Activated naive CD8-positive, alpha-beta T cell treated with anti-CD3 and anti-CD28 coated beads, Interleukin-2, amount 10 ng/mL, durations not matched to agents 7 days and 5 days (primary cell): ENCODE measurements around the gene BIVM. TPM values are rescaled to one million over a fixed set of nuclear protein-coding genes. Genes with fewer than 3 reads are reported as not detected.

Experiments
- ATAC-seq: fragments of 150-1000 bp; cut with Tn5 transposase; one replicate; pipeline ENCODE4 v1.10.0; 2021; ENCODE audit warnings: low read depth, moderate library complexity
- POLR2A ChIA-PET: fragments of 350-600 bp; sonication (Branson Sonifier 250); formaldehyde crosslinking; loops from one replicate; lab custom pipeline; 2021; ENCODE audit warnings: antibody characterized with exemption; lab: Charles Lee
- DNase-seq: peaks from one replicate; pipeline ENCODE4 v3.0.0; 2021
- H3K27ac Mint-ChIP-seq: one replicate; pipeline ENCODE4 v1.8.0; 2022; ENCODE audit warnings: mild to moderate bottlenecking, mixed read lengths
- H3K27me3 Mint-ChIP-seq: one replicate; pipeline ENCODE4 v1.8.0; 2022; ENCODE audit warnings: mild to moderate bottlenecking, moderate library complexity, mixed read lengths
- H3K36me3 Mint-ChIP-seq: one replicate; pipeline ENCODE4 v1.8.0; 2021; ENCODE audit warnings: mild to moderate bottlenecking, mixed read lengths
- H3K4me1 Mint-ChIP-seq: one replicate; pipeline ENCODE4 v1.8.0; 2021; ENCODE audit warnings: mixed read lengths
- H3K4me3 Mint-ChIP-seq: one replicate; pipeline ENCODE4 v1.8.0; 2022; ENCODE audit warnings: mild to moderate bottlenecking, moderate library complexity, mixed read lengths
- H3K9me3 Mint-ChIP-seq: one replicate; pipeline ENCODE4 v1.8.0; 2021; ENCODE audit warnings: mixed read lengths
- total RNA-seq, 2 experiments: library from RNA; stranded (reverse); gene quantifications; one replicate each; pipeline ENCODE4 v1.2.3, GENCODE V29; 2021

BIVM gene
- total RNA-seq, 2 experiments from 2014 or later = 19.8 to 26.2 TPM

DNA sequence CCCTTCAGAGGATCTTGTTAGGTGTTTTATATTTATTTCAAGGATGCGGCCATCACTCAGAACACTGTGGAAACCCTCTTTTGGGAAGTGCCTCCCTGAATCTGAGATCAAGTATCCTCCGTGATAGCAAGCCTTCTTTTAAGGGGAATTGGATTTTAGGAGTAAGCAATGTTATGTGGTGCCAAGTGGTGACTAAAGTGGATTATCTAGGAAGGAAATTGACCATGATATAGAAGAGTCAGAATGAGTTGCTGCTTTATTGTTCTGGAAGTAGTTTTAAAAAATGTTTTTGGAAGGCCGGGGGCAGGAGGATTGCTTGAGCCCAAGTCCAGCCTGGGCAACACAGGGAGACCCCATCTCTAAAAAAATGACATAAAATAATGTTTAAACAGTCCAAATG lies 53.6 kb downstream of the BIVM start:
- POLR2A ChIA-PET = no interaction called here
- no peak for DNase-seq
- H3K4me1 Mint-ChIP-seq = peaks cover 33% of the 10 kb centered on the region

GRCh38 chr13:102854675-102855074 lies 55.8 kb downstream of the BIVM start:
- POLR2A ChIA-PET = interaction anchor here (1.3 kb wide), 1 partner anchor 9 kb away, joined by 9 read pairs; the partner anchor contains the start of gene ERCC5
- Mint-ChIP-seq H3K27me3 (no peaks in the 10 kb centered on the region), H3K4me3 (peak overlapping the region; percentile 59), H3K36me3 (peaks cover 25% of the 10 kb centered on the region), H3K27ac (peak overlapping the region; percentile 73), H3K9me3 (no peaks in the 10 kb centered on the region), H3K4me1 (peaks cover 22% of the 10 kb centered on the region)
- ATAC-seq (peak; percentile 98), DNase-seq (no peak)

More for the DNA sequence above, 53.6 kb downstream of the BIVM start:
- Mint-ChIP-seq H3K27ac (no peak overlapping the region), H3K4me3 (no peak overlapping the region), H3K36me3 (peaks cover 18% of the 10 kb centered on the region), H3K27me3 (no peaks in the 10 kb centered on the region), H3K9me3 (no peaks in the 10 kb centered on the region)
- ATAC-seq = no peak

DNA sequence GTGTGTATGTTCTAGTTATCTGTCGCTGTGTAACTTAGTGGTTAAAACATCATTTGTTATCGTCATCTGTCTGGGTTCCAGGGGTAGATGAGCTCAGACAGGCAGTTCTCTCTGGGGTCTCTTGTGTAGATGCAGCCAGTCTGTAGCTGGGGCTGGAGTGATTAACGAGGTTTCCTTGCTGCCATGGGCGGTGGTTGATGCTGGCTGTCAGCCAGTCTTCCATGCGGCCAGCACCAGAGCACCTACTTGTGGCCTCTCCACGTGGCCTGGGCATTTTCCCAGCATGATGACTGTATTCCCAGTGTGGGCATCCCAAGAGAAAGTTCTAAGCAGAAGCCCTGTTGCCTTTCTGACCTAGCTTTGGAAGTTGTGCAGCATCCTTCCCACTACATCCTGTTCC lies 57.6 kb downstream of the BIVM start:
- Mint-ChIP-seq H3K36me3 (peaks cover 26% of the 10 kb centered on the region), H3K27me3 (no peaks in the 10 kb centered on the region), H3K9me3 (no peaks in the 10 kb centered on the region), H3K4me1 (peaks cover 15% of the 10 kb centered on the region), H3K4me3 (no peak overlapping the region), H3K27ac (no peak overlapping the region)
- POLR2A ChIA-PET = no interaction called here
- DNase-seq = no peak
- ATAC-seq = no peak

- peaks cover 4% of the 10 kb centered on the region for H3K4me1 Mint-ChIP-seq
- peaks cover 37% of the 10 kb centered on the region for H3K36me3 Mint-ChIP-seq
- H3K4me3 Mint-ChIP-seq = no peak overlapping the region
- ATAC-seq = no peak
- no peak overlapping the region for H3K27ac Mint-ChIP-seq
- H3K9me3 Mint-ChIP-seq = no peaks in the 10 kb centered on the region
- H3K27me3 Mint-ChIP-seq = no peaks in the 10 kb centered on the region
- POLR2A ChIA-PET = no interaction called here
- no peak for DNase-seq
Measured at GRCh38 chr13:102862624-102863210, 63.8 kb downstream of the BIVM start.

DNA sequence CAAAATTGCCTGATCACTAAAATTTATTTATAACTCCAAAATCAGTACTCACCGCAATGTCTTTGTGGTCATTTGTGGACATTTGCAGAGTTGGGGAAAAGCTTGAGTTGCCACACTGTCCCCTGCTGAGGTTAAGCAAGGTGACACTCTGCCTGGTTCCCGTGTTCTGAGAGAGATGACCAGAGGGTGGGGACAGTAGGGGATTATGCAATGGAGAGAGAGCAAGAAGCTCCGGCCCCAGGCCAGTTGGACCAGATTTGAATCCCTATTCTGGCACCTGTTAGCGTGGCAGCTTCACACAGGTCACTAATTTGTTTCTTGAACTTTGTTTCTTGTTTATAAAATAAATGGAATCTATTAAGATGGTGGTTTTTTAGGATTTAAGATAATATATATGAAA lies 64.7 kb downstream of the BIVM start:
- H3K4me1 Mint-ChIP-seq = peaks cover 5% of the 10 kb centered on the region
- no peak overlapping the region for H3K27ac Mint-ChIP-seq
- H3K9me3 Mint-ChIP-seq = no peaks in the 10 kb centered on the region
- ATAC-seq (no peak), DNase-seq (no peak)
- H3K27me3 Mint-ChIP-seq = no peaks in the 10 kb centered on the region
- POLR2A ChIA-PET = no interaction called here
- H3K36me3 Mint-ChIP-seq = peaks cover 37% of the 10 kb centered on the region
- H3K4me3 Mint-ChIP-seq = no peak overlapping the region

- H3K4me1 Mint-ChIP-seq = peaks cover 15% of the 10 kb centered on the region
- no peak overlapping the region for H3K4me3 Mint-ChIP-seq
- peaks cover 30% of the 10 kb centered on the region for H3K36me3 Mint-ChIP-seq
- POLR2A ChIA-PET = no interaction called here
- no peaks in the 10 kb centered on the region for H3K9me3 Mint-ChIP-seq
- DNase-seq = no peak
- H3K27ac Mint-ChIP-seq = no peak overlapping the region
- ATAC-seq = no peak
- no peaks in the 10 kb centered on the region for H3K27me3 Mint-ChIP-seq
Measured at GRCh38 chr13:102868366-102868936, 69.5 kb downstream of the BIVM start.

GRCh38 chr13:102869948-102870676 lies 71.2 kb downstream of the BIVM start:
- Mint-ChIP-seq H3K9me3 (no peaks in the 10 kb centered on the region), H3K4me1 (peaks cover 10% of the 10 kb centered on the region), H3K36me3 (peaks cover 26% of the 10 kb centered on the region), H3K27me3 (no peaks in the 10 kb centered on the region), H3K4me3 (no peak overlapping the region), H3K27ac (peak overlapping the region; percentile 18)
- POLR2A ChIA-PET = interaction anchor here (0.7 kb wide), 1 partner anchor 278 kb away, joined by 4 read pairs; no protein-coding TSS in a partner anchor
- no peak for DNase-seq
- ATAC-seq = peak; percentile 13

DNA sequence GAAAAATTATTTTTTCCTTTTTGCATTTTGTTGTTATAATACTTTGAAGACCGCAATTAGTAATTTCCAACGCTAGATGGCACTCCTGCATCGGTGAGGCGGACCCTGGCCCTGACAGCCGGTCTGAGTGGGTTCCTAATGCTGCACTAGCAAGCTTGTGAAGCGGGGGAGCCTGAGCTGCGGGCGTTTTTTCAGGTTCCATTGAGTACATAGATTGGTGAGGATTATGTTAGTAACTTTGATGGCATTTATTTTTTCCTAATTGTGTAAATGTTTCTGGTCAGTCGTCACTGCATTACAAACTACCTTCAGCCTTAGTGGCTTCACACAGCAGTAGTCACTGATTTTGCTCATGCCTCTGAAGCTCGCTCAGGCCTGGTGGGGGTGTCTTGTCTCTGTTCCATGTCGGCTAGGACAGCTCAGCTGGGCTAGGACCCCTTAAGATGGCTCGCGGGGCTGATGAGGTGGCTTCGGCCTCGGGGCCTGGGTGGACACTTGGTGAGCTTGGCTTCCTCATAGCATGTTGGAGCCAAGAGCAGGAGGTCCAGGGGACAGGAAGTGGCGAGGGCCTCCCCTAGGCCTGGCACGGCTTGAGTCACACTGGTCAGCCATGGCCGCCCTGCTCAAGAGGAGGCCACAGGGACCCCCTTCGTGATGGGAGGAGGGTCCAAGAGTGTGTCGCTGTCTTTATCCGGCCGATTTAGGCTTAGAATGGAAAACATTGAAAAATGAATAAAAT lies 71.9 kb downstream of the BIVM start:
- H3K36me3 Mint-ChIP-seq = peaks cover 28% of the 10 kb centered on the region
- no peak overlapping the region for H3K27ac Mint-ChIP-seq
- peak; percentile 75 for ATAC-seq

DNA sequence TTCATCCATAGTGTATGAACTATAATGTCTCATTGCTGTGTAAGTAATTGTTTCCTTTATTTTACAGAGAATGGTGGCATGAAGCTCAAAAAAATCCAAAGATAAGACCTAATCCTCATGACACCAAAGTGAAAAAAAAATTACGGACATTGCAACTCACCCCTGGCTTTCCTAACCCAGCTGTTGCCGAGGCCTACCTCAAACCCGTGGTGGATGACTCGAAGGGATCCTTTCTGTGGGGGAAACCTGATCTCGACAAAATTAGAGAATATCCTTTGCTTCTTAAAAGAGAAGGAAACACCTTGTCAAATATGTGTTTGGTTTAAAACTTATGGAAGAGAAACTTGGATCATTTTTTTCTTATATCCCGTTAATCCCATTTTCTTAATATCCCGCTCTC lies 73.2 kb downstream of the BIVM start:
- Mint-ChIP-seq H3K27ac (no peak overlapping the region), H3K4me3 (no peak overlapping the region), H3K9me3 (no peaks in the 10 kb centered on the region), H3K27me3 (no peaks in the 10 kb centered on the region), H3K4me1 (peaks cover 10% of the 10 kb centered on the region), H3K36me3 (peaks cover 32% of the 10 kb centered on the region)
- no peak for ATAC-seq
- POLR2A ChIA-PET = no interaction called here
- no peak for DNase-seq

More for the DNA sequence above, 71.9 kb downstream of the BIVM start:
- peaks cover 10% of the 10 kb centered on the region for H3K4me1 Mint-ChIP-seq
- no peak for DNase-seq
- no peaks in the 10 kb centered on the region for H3K27me3 Mint-ChIP-seq
- POLR2A ChIA-PET = no interaction called here
- H3K9me3 Mint-ChIP-seq = no peaks in the 10 kb centered on the region
- H3K4me3 Mint-ChIP-seq = no peak overlapping the region

DNA sequence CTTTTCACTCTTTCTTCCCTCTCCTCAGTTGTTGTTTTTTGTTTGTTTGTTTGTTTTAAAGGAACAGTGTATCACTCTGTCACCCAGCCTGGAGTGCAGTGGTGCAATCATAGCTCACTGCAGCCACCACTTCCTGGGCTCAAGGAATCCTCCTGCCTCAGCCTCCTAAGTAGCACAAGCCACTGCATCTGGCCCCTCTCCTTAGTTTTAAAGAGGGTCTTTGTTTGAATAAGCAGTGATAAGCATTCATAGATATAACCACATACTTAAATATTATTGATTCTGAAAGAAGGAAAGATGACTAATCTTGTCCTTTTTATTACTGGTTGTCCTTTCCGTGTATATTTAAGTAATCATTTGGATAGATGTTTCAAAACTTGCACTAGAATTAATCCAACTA lies 73.6 kb downstream of the BIVM start:
- ATAC-seq = no peak
- no peaks in the 10 kb centered on the region for H3K9me3 Mint-ChIP-seq
- no peak overlapping the region for H3K4me3 Mint-ChIP-seq
- no peaks in the 10 kb centered on the region for H3K27me3 Mint-ChIP-seq
- peaks cover 31% of the 10 kb centered on the region for H3K36me3 Mint-ChIP-seq
- DNase-seq = no peak
- H3K4me1 Mint-ChIP-seq = peaks cover 10% of the 10 kb centered on the region
- POLR2A ChIA-PET = no interaction called here
- no peak overlapping the region for H3K27ac Mint-ChIP-seq

GRCh38 chr13:102873653-102874052 lies 74.7 kb downstream of the BIVM start:
- Mint-ChIP-seq H3K27me3 (no peaks in the 10 kb centered on the region), H3K9me3 (no peaks in the 10 kb centered on the region), H3K27ac (no peak overlapping the region), H3K36me3 (peaks cover 29% of the 10 kb centered on the region), H3K4me1 (peaks cover 9% of the 10 kb centered on the region), H3K4me3 (no peak overlapping the region)
- DNase-seq (no peak), ATAC-seq (no peak)
- POLR2A ChIA-PET = no interaction called here

DNA sequence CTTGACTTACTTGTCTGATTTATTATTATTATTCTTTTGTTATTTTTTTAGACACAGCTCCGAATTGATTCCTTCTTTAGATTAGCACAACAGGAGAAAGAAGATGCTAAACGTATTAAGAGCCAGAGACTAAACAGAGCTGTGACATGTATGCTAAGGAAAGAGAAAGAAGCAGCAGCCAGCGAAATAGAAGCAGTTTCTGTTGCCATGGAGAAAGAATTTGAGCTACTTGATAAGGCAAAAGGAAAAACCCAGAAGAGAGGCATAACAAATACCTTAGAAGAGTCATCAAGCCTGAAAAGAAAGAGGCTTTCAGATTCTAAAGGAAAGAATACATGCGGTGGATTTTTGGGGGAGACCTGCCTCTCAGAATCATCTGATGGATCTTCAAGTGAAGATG lies 76.3 kb downstream of the BIVM start:
- Mint-ChIP-seq H3K4me1 (peaks cover 7% of the 10 kb centered on the region), H3K36me3 (peaks cover 29% of the 10 kb centered on the region), H3K27me3 (no peaks in the 10 kb centered on the region), H3K9me3 (no peaks in the 10 kb centered on the region), H3K4me3 (no peak overlapping the region), H3K27ac (no peak overlapping the region)
- POLR2A ChIA-PET = no interaction called here
- ATAC-seq = no peak
- no peak for DNase-seq

- no peaks in the 10 kb centered on the region for H3K9me3 Mint-ChIP-seq
- H3K27ac Mint-ChIP-seq = no peak overlapping the region
- H3K36me3 Mint-ChIP-seq = peaks cover 23% of the 10 kb centered on the region
- POLR2A ChIA-PET = no interaction called here
- peaks cover 1% of the 10 kb centered on the region for H3K4me1 Mint-ChIP-seq
- ATAC-seq = no peak
- DNase-seq = no peak
- no peaks in the 10 kb centered on the region for H3K27me3 Mint-ChIP-seq
- no peak overlapping the region for H3K4me3 Mint-ChIP-seq
Measured at GRCh38 chr13:102877303-102877702, 78.4 kb downstream of the BIVM start.
